NT2/D1 (cell line): Measurements from ENCODE around the gene CYREN.

Experiments used
- DNase-seq: peaks from one replicate; pipeline ENCODE4 v3.0.0-alpha.2; 2011; ENCODE audit warnings: low read depth, low spot score
- H3K27me3 ChIP-seq: 2 replicates; pipeline ENCODE4 v1.6.0; 2011; ENCODE audit warnings: mild to moderate bottlenecking; ENCODE audit not compliant: insufficient read length, insufficient read depth
- H3K36me3 ChIP-seq: 2 replicates; pipeline ENCODE4 v1.6.1; 2011; ENCODE audit warnings: mild to moderate bottlenecking, low read length, mixed read lengths; ENCODE audit not compliant: insufficient read depth, insufficient read length
- H3K4me1 ChIP-seq: 2 replicates; pipeline ENCODE4 v1.5.1; 2011; ENCODE audit not compliant: insufficient read depth, insufficient read length
- H3K4me3 ChIP-seq: 2 replicates; pipeline ENCODE4 v1.5.1; 2011; ENCODE audit warnings: low read depth; ENCODE audit not compliant: insufficient read length
- H3K9ac ChIP-seq: 2 replicates; pipeline ENCODE4 v1.6.0; 2011; ENCODE audit warnings: low read depth; ENCODE audit not compliant: insufficient read length
- H3K9me3 ChIP-seq: 2 replicates; pipeline ENCODE4 v1.5.1; 2011; ENCODE audit warnings: mild to moderate bottlenecking, low read length; ENCODE audit not compliant: insufficient read depth
- SUZ12 ChIP-seq: IDR thresholded peaks from 2 replicates; pipeline ENCODE4 v1.6.1; 2011; ENCODE audit not compliant: insufficient read length, insufficient read depth; ENCODE audit errors: extremely low read depth
- YY1 ChIP-seq: IDR thresholded peaks from 2 replicates; pipeline ENCODE4 v1.6.1; 2011; ENCODE audit not compliant: insufficient read length, insufficient read depth
- ZNF274 ChIP-seq: IDR thresholded peaks from 2 replicates; pipeline ENCODE4 v1.6.1; 2011; ENCODE audit warnings: mild to moderate bottlenecking, low read depth, low read length

Gene CYREN

DNA sequence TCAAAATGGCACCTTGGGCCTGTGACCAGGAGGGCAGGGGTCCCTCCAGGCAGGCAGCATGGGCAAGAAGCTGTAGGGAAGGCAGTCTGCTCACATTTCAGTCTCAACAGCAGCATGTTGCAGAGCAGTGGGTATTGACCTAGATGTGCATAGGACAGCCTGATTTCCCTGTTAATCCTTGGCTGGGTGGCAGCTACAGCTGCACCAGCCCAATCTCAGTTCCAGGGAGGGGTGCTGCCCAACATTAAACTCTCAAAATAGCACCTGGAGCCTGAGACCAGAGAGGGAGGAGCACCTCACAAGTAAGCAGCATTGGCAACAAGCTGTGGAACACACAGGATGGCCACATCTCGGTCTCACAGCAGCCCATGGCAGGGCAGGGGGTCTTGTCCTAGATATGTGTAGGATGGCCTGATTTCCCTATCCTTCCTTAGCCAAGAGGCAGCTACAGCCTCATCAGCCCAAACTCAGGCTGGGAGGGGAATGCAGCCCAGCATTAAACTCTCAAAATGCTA, 12.3 kb downstream of the CYREN start:
- no peak for DNase-seq
- no peak for TF ChIP-seq ZNF274
- no peak for TF ChIP-seq SUZ12
- TF ChIP-seq YY1, result no peak
- H3K36me3 ChIP-seq, result no peaks in the 10 kb centered on the region
- no peaks in the 10 kb centered on the region for H3K27me3 ChIP-seq
- H3K9ac ChIP-seq, result no peak overlapping the region
- no peaks in the 10 kb centered on the region for H3K4me1 ChIP-seq
- no peak overlapping the region for H3K4me3 ChIP-seq
- H3K9me3 ChIP-seq, result peaks cover 31% of the 10 kb centered on the region; the same call in 1 of the 2 replicates

DNA sequence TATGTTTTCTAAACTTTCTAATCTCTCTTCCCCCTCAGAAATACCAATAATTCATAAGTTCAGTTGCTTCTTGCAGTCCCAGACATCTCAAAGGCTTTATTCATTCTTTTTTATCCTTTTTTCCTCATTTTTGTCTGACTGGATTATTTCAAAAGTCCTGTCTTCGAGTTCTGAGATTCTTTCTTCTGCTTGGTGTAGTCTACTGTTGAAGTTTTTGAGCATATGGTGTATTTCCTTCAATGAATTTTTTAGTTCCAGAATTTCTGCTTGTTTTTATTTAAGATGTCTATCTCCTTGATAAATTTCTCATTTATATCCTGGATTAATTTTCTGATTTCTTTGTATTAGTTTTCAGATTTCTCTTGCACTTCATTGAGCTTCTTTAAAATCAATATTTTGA, 14.2 kb downstream of the CYREN start:
- TF ChIP-seq YY1 (no peak), ZNF274 (no peak), SUZ12 (no peak)
- peaks cover 20% of the 10 kb centered on the region; the same call in 1 of the 2 replicates for H3K9me3 ChIP-seq

DNA sequence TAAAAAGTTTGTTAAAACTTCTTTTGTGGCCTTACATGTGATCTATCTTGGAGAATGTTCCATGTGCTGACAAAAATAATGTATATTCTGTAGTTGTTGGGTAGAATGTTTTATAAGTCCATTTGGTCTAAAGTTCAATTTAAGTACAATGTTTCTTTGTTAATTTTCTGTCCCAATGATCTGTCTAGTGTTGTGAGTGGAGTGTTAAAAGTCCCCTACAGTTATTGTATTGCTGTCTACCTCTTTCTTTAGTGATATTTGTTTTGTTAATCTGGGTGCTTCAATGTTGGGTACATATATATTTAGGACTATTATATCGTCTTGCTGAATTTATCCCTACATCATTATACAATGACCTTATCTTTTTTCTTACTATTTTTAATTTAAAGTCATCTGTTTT, 15.8 kb downstream of the CYREN start:
- Histone ChIP-seq H3K27me3 (no peaks in the 10 kb centered on the region), H3K4me3 (no peak overlapping the region), H3K9ac (no peak overlapping the region), H3K9me3 (peaks cover 20% of the 10 kb centered on the region; the same call in 1 of the 2 replicates), H3K4me1 (no peaks in the 10 kb centered on the region), H3K36me3 (no peaks in the 10 kb centered on the region)
- no peak for DNase-seq
- TF ChIP-seq SUZ12, result no peak
- no peak for TF ChIP-seq ZNF274
- no peak for TF ChIP-seq YY1

More for the DNA sequence above, 14.2 kb downstream of the CYREN start:
- Histone ChIP-seq H3K4me1 (no peaks in the 10 kb centered on the region), H3K27me3 (no peaks in the 10 kb centered on the region), H3K4me3 (no peak overlapping the region), H3K9ac (no peak overlapping the region), H3K36me3 (no peaks in the 10 kb centered on the region)
- DNase-seq, result no peak

DNA sequence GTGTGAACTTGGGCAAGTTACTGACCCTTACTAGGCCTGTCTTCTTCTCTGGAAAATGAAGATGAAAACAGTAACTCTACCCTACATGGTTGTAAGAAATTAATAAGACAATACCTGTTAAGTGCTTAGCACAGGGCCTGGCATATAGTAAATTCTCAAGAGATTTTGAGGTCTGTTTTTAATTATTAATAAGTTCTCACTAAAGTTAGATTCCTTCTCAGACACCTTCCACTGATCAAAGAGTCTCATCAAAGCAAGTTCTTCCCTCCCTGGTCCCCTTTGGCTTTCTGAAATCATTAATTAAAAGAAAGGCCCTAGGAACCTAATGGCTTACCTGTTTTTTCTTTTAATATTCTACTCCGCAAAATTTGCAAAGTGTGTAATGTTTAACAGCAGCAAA, 18.1 kb downstream of the CYREN start:
- Histone ChIP-seq H3K36me3 (no peaks in the 10 kb centered on the region), H3K4me3 (no peak overlapping the region), H3K9ac (no peak overlapping the region)

DNA sequence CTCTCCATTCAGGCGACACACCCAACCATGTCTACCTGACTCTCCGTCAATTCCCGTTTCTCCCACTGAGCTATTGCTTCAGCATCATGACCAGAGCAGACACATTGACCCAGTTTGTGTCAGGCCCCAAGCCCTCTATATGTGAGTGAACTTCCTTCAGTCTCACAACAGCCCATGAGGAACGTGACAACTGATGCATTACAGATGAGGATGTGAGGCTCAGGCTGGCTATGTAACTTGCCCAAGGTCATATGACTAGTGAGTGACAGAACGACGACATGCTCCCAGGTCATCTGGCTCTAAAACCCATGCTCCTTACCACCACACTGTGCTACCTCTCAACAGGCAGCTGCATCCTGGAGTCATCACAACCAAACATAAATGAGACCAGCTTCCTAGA, 19.0 kb downstream of the CYREN start:
- no peaks in the 10 kb centered on the region for H3K4me1 ChIP-seq
- no peak overlapping the region for H3K4me3 ChIP-seq
- H3K9ac ChIP-seq, result no peak overlapping the region
- no peaks in the 10 kb centered on the region for H3K27me3 ChIP-seq
- no peak for DNase-seq
- H3K9me3 ChIP-seq, result peaks cover 7% of the 10 kb centered on the region; the same call in 1 of the 2 replicates
- no peak for TF ChIP-seq YY1
- no peak for TF ChIP-seq SUZ12
- no peak for TF ChIP-seq ZNF274
- no peaks in the 10 kb centered on the region for H3K36me3 ChIP-seq

More for the DNA sequence above, 18.1 kb downstream of the CYREN start:
- TF ChIP-seq ZNF274, result no peak
- TF ChIP-seq YY1, result no peak
- no peak for TF ChIP-seq SUZ12
- H3K4me1 ChIP-seq, result no peaks in the 10 kb centered on the region
- DNase-seq, result no peak
- no peaks in the 10 kb centered on the region for H3K27me3 ChIP-seq
- peaks cover 10% of the 10 kb centered on the region; the same call in 1 of the 2 replicates for H3K9me3 ChIP-seq

GRCh38 chr7:135151132-135151531, 19.4 kb downstream of the CYREN start:
- Histone ChIP-seq H3K9me3 (peaks cover 7% of the 10 kb centered on the region; the same call in 1 of the 2 replicates), H3K4me1 (no peaks in the 10 kb centered on the region), H3K4me3 (no peak overlapping the region), H3K36me3 (no peaks in the 10 kb centered on the region), H3K27me3 (no peaks in the 10 kb centered on the region), H3K9ac (no peak overlapping the region)
- TF ChIP-seq YY1, result no peak
- TF ChIP-seq ZNF274, result no peak
- no peak for TF ChIP-seq SUZ12
- DNase-seq, result no peak

GRCh38 chr7:135150072-135150782, 20.3 kb downstream of the CYREN start:
- Histone ChIP-seq H3K4me1 (no peaks in the 10 kb centered on the region), H3K27me3 (no peaks in the 10 kb centered on the region), H3K36me3 (no peaks in the 10 kb centered on the region), H3K9me3 (no peaks in the 10 kb centered on the region), H3K9ac (no peak overlapping the region), H3K4me3 (no peak overlapping the region)
- TF ChIP-seq YY1 (no peak), SUZ12 (no peak), ZNF274 (no peak)
- no peak for DNase-seq
